ENCODE results near the gene MUC4.

Gene MUC4

GRCh38 chr3:195754906-195755305 is 56.8 kb downstream of the MUC4 start:
- WGBS (ENCODE audit: extremely low coverage, insufficient coverage, low lambda C conversion rate), result no CpG with 5 or more reads among the region's 7 CpGs
- H3K9ac ChIP-seq (ENCODE audit: low read length), result no peak overlapping the region
- H3K27me3 ChIP-seq (ENCODE audit: insufficient read depth, low read length, poor library complexity), result no peaks in the 10 kb centered on the region
- no peak overlapping the region for H2BK120ac ChIP-seq (ENCODE audit: low read depth, low read length)
- H3K56ac ChIP-seq (ENCODE audit: low read length), result no peak overlapping the region
- no peak overlapping the region for H2AK5ac ChIP-seq (ENCODE audit: low read length)
- H3K27ac ChIP-seq (ENCODE audit: low read depth, low read length), result no peak overlapping the region
- H3K4ac ChIP-seq (ENCODE audit: low read depth, low read length), result no peak overlapping the region
- H3K4me1 ChIP-seq (ENCODE audit: control insufficient read depth, low read depth, low read length), result peaks cover 2% of the 10 kb centered on the region
- no peak overlapping the region for H4K5ac ChIP-seq (ENCODE audit: low read length)
- DNase-seq, result no peak
- H3K18ac ChIP-seq (ENCODE audit: low read length), result no peak overlapping the region
- H3K4me2 ChIP-seq (ENCODE audit: low read length), result no peak overlapping the region
- no peak overlapping the region for H2BK5ac ChIP-seq (ENCODE audit: low read length)
- no peaks in the 10 kb centered on the region for H3K36me3 ChIP-seq (ENCODE audit: control insufficient read depth, insufficient read depth, low read length)
- H2BK15ac ChIP-seq (replicated peaks; ENCODE audit: low read depth), result no peak overlapping the region
- no peak overlapping the region for H3K4me3 ChIP-seq (ENCODE audit: low read length)
- no peak overlapping the region for H3K23ac ChIP-seq (ENCODE audit: low read length)
- H3K79me1 ChIP-seq (ENCODE audit: low read length), result no peaks in the 10 kb centered on the region
- no peak overlapping the region for H4K8ac ChIP-seq (ENCODE audit: low read depth, low read length)
- H3K79me2 ChIP-seq (ENCODE audit: control insufficient read depth, insufficient read depth, low read length), result no peaks in the 10 kb centered on the region

- no peaks in the 10 kb centered on the region for H3K36me3 ChIP-seq (ENCODE audit: control insufficient read depth, insufficient read depth, low read length)
- no peak overlapping the region for H2BK5ac ChIP-seq (ENCODE audit: low read length)
- no peaks in the 10 kb centered on the region for H3K27me3 ChIP-seq (ENCODE audit: insufficient read depth, low read length, poor library complexity)
- no peak overlapping the region for H3K27ac ChIP-seq (ENCODE audit: low read depth, low read length)
- H3K56ac ChIP-seq (ENCODE audit: low read length), result no peak overlapping the region
- H3K18ac ChIP-seq (ENCODE audit: low read length), result no peak overlapping the region
- no peaks in the 10 kb centered on the region for H3K79me1 ChIP-seq (ENCODE audit: low read length)
- no peak overlapping the region for H3K4me2 ChIP-seq (ENCODE audit: low read length)
- no peak overlapping the region for H2BK120ac ChIP-seq (ENCODE audit: low read depth, low read length)
- H3K4me1 ChIP-seq (ENCODE audit: control insufficient read depth, low read depth, low read length), result peaks cover 2% of the 10 kb centered on the region
- H3K4me3 ChIP-seq (ENCODE audit: low read length), result no peak overlapping the region
- no peaks in the 10 kb centered on the region for H3K79me2 ChIP-seq (ENCODE audit: control insufficient read depth, insufficient read depth, low read length)
- no CpG with 5 or more reads among the region's 19 CpGs for WGBS (ENCODE audit: extremely low coverage, insufficient coverage, low lambda C conversion rate)
- DNase-seq, result no peak
- no peak overlapping the region for H4K5ac ChIP-seq (ENCODE audit: low read length)
- H2BK15ac ChIP-seq (replicated peaks; ENCODE audit: low read depth), result no peak overlapping the region
- no peak overlapping the region for H3K23ac ChIP-seq (ENCODE audit: low read length)
- H3K4ac ChIP-seq (ENCODE audit: low read depth, low read length), result no peak overlapping the region
- no peak overlapping the region for H4K8ac ChIP-seq (ENCODE audit: low read depth, low read length)
- H2AK5ac ChIP-seq (ENCODE audit: low read length), result no peak overlapping the region
- no peak overlapping the region for H3K9ac ChIP-seq (ENCODE audit: low read length)
Observed at GRCh38 chr3:195754141-195754540, 57.6 kb downstream of the MUC4 start.

- Histone ChIP-seq H2AK5ac (ENCODE audit: low read length) (no peak overlapping the region), H3K56ac (ENCODE audit: low read length) (no peak overlapping the region), H4K8ac (ENCODE audit: low read depth, low read length) (no peak overlapping the region), H3K4me3 (ENCODE audit: low read length) (no peak overlapping the region), H3K36me3 (ENCODE audit: control insufficient read depth, insufficient read depth, low read length) (no peaks in the 10 kb centered on the region), H3K27ac (ENCODE audit: low read depth, low read length) (no peak overlapping the region), H3K4me1 (ENCODE audit: control insufficient read depth, low read depth, low read length) (peaks cover 2% of the 10 kb centered on the region), H2BK5ac (ENCODE audit: low read length) (no peak overlapping the region), H3K79me2 (ENCODE audit: control insufficient read depth, insufficient read depth, low read length) (no peaks in the 10 kb centered on the region), H3K27me3 (ENCODE audit: insufficient read depth, low read length, poor library complexity) (no peaks in the 10 kb centered on the region), H2BK120ac (ENCODE audit: low read depth, low read length) (no peak overlapping the region), H4K5ac (ENCODE audit: low read length) (no peak overlapping the region), H3K9ac (ENCODE audit: low read length) (no peak overlapping the region), H3K79me1 (ENCODE audit: low read length) (no peaks in the 10 kb centered on the region), H3K18ac (ENCODE audit: low read length) (no peak overlapping the region), H2BK15ac (replicated peaks; ENCODE audit: low read depth) (no peak overlapping the region), H3K4ac (ENCODE audit: low read depth, low read length) (no peak overlapping the region), H3K23ac (ENCODE audit: low read length) (no peak overlapping the region), H3K4me2 (ENCODE audit: low read length) (no peak overlapping the region)
- DNase-seq, result no peak
- WGBS (ENCODE audit: extremely low coverage, insufficient coverage, low lambda C conversion rate), result no CpG with 5 or more reads among the region's 14 CpGs
Observed at GRCh38 chr3:195753581-195753980, 58.1 kb downstream of the MUC4 start.

GRCh38 chr3:195752546-195753331 is 59.0 kb downstream of the MUC4 start:
- Histone ChIP-seq H4K5ac (ENCODE audit: low read length) (no peak overlapping the region), H3K36me3 (ENCODE audit: control insufficient read depth, insufficient read depth, low read length) (no peaks in the 10 kb centered on the region), H2BK120ac (ENCODE audit: low read depth, low read length) (no peak overlapping the region), H3K4me2 (ENCODE audit: low read length) (no peak overlapping the region), H3K18ac (ENCODE audit: low read length) (no peak overlapping the region), H3K9ac (ENCODE audit: low read length) (no peak overlapping the region), H2BK5ac (ENCODE audit: low read length) (no peak overlapping the region), H3K4ac (ENCODE audit: low read depth, low read length) (no peak overlapping the region), H2BK15ac (replicated peaks; ENCODE audit: low read depth) (no peak overlapping the region), H3K23ac (ENCODE audit: low read length) (no peak overlapping the region), H3K79me2 (ENCODE audit: control insufficient read depth, insufficient read depth, low read length) (no peaks in the 10 kb centered on the region), H3K56ac (ENCODE audit: low read length) (no peak overlapping the region), H3K4me1 (ENCODE audit: control insufficient read depth, low read depth, low read length) (peaks cover 2% of the 10 kb centered on the region), H4K8ac (ENCODE audit: low read depth, low read length) (no peak overlapping the region), H3K27ac (ENCODE audit: low read depth, low read length) (no peak overlapping the region), H2AK5ac (ENCODE audit: low read length) (no peak overlapping the region), H3K27me3 (ENCODE audit: insufficient read depth, low read length, poor library complexity) (no peaks in the 10 kb centered on the region), H3K4me3 (ENCODE audit: low read length) (no peak overlapping the region), H3K79me1 (ENCODE audit: low read length) (no peaks in the 10 kb centered on the region)
- DNase-seq, result no peak
- WGBS (ENCODE audit: extremely low coverage, insufficient coverage, low lambda C conversion rate), result no CpG with 5 or more reads among the region's 26 CpGs

- Histone ChIP-seq H4K8ac (ENCODE audit: low read depth, low read length) (no peak overlapping the region), H3K23ac (ENCODE audit: low read length) (no peak overlapping the region), H2BK15ac (replicated peaks; ENCODE audit: low read depth) (no peak overlapping the region), H3K4me1 (ENCODE audit: control insufficient read depth, low read depth, low read length) (no peaks in the 10 kb centered on the region), H3K9ac (ENCODE audit: low read length) (no peak overlapping the region), H3K27ac (ENCODE audit: low read depth, low read length) (no peak overlapping the region), H3K4me3 (ENCODE audit: low read length) (no peak overlapping the region), H2BK5ac (ENCODE audit: low read length) (no peak overlapping the region), H4K5ac (ENCODE audit: low read length) (no peak overlapping the region), H3K56ac (ENCODE audit: low read length) (no peak overlapping the region), H3K4ac (ENCODE audit: low read depth, low read length) (no peak overlapping the region), H3K36me3 (ENCODE audit: control insufficient read depth, insufficient read depth, low read length) (no peaks in the 10 kb centered on the region), H2AK5ac (ENCODE audit: low read length) (no peak overlapping the region), H3K18ac (ENCODE audit: low read length) (no peak overlapping the region), H3K79me2 (ENCODE audit: control insufficient read depth, insufficient read depth, low read length) (no peaks in the 10 kb centered on the region), H3K4me2 (ENCODE audit: low read length) (no peak overlapping the region), H3K27me3 (ENCODE audit: insufficient read depth, low read length, poor library complexity) (no peaks in the 10 kb centered on the region), H3K79me1 (ENCODE audit: low read length) (no peaks in the 10 kb centered on the region), H2BK120ac (ENCODE audit: low read depth, low read length) (no peak overlapping the region)
- DNase-seq, result no peak
- no CpG with 5 or more reads among the region's 13 CpGs for WGBS (ENCODE audit: extremely low coverage, insufficient coverage, low lambda C conversion rate)
Observed at GRCh38 chr3:195752066-195752465, 59.7 kb downstream of the MUC4 start.

- Histone ChIP-seq H2BK5ac (ENCODE audit: low read length) (no peak overlapping the region), H3K79me2 (ENCODE audit: control insufficient read depth, insufficient read depth, low read length) (no peaks in the 10 kb centered on the region), H4K8ac (ENCODE audit: low read depth, low read length) (no peak overlapping the region), H3K4ac (ENCODE audit: low read depth, low read length) (no peak overlapping the region), H3K79me1 (ENCODE audit: low read length) (no peaks in the 10 kb centered on the region), H2BK120ac (ENCODE audit: low read depth, low read length) (no peak overlapping the region), H2BK15ac (replicated peaks; ENCODE audit: low read depth) (no peak overlapping the region), H3K23ac (ENCODE audit: low read length) (no peak overlapping the region), H3K36me3 (ENCODE audit: control insufficient read depth, insufficient read depth, low read length) (no peaks in the 10 kb centered on the region), H3K4me2 (ENCODE audit: low read length) (no peak overlapping the region), H3K9ac (ENCODE audit: low read length) (no peak overlapping the region), H2AK5ac (ENCODE audit: low read length) (no peak overlapping the region), H3K27me3 (ENCODE audit: insufficient read depth, low read length, poor library complexity) (no peaks in the 10 kb centered on the region), H3K18ac (ENCODE audit: low read length) (no peak overlapping the region), H4K5ac (ENCODE audit: low read length) (no peak overlapping the region), H3K4me1 (ENCODE audit: control insufficient read depth, low read depth, low read length) (no peaks in the 10 kb centered on the region), H3K4me3 (ENCODE audit: low read length) (no peak overlapping the region), H3K56ac (ENCODE audit: low read length) (no peak overlapping the region), H3K27ac (ENCODE audit: low read depth, low read length) (no peak overlapping the region)
- no CpG with 5 or more reads among the region's 7 CpGs for WGBS (ENCODE audit: extremely low coverage, insufficient coverage, low lambda C conversion rate)
- DNase-seq, result no peak
Observed at GRCh38 chr3:195751560-195751959, 60.2 kb downstream of the MUC4 start.
